GM21381 (cell line): ENCODE measurements around the gene PARP8.

Source experiments
- ATAC-seq: cut with Tn5 transposase; IDR thresholded peaks from one replicate; pipeline ENCODE4 v1.9.1; 2021; ENCODE audit warnings: mild to moderate bottlenecking, moderate library complexity; ENCODE audit not compliant: unreplicated experiment

Gene PARP8

DNA sequence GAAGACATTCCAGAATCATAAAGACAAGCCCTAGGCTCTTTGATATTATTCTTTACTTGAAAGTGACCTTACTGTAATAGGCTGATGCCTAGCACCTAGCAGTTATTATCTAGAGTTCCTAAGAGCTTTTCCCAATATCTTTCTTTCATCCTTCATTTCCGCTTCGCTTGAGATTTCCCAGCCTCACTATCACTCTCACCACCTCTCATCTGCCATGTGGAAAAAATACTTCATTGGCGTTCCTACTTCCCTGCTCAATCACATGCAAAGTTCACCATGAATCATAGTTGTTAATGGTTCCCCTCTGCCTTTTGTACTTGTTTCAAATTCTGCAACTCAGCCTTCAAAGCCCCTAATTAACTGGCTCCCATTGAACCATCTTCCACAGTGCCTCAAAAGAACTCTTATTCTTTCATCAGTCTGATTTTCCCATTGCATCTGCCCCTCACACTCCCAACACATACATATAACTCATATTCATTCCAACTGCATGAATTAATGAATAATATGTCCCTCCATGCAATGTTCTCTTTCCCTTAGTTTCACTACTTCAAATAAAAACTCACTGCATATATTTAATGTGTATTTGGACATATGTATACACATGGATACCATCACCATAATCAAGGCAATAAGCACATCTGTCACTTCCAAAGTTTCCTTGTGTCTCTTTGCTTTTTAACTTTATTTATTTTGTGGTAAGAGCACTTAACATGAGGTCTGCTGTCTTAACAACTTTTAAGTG lies 221.6 kb downstream of the PARP8 start:
- no peak for ATAC-seq

DNA sequence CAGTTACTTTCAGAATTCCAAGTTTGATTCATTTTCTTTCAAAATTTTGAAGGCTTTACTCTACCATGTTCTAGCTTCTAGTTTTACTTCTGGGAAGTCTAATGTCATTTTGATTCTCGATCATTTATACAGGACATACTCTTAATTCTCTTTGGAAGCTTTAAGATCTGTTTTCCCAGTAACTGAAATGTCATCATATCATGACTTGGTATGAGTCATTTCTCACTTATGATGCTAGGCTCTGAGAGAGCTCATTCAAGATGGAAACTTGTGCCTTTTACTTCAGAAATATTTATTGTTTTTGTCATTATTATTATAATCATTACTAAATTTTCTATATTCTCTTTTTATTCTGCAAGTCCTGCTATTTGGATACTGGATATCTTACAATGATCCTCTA lies 222.3 kb downstream of the PARP8 start:
- ATAC-seq, result no peak

DNA sequence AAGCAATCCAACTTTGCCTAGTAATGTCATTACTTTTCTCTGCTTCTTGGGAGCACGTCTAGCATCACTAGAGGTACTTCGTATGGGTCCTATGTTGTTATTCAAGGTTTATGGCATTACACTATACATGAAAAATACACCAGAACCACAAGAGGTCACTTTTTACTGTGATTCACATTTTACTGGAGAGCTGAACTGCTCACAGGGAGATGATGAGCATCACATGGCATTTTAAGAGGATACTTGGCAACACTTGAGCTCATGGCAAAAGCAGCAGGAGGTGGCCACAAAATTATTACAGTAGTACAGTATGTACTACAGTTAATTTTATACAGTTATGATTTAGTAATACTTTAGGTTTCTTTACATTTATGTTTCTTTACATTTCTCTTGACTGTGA lies 223.4 kb downstream of the PARP8 start:
- no peak for ATAC-seq
